Measurements from ENCODE around the gene SLC35E1.
"Not testable (repeated sequence)": the region's sequence is repeated elsewhere in the genome, so short reads cannot be mapped to it uniquely, and the experiment has no call there.

SLC35E1 gene

DNA sequence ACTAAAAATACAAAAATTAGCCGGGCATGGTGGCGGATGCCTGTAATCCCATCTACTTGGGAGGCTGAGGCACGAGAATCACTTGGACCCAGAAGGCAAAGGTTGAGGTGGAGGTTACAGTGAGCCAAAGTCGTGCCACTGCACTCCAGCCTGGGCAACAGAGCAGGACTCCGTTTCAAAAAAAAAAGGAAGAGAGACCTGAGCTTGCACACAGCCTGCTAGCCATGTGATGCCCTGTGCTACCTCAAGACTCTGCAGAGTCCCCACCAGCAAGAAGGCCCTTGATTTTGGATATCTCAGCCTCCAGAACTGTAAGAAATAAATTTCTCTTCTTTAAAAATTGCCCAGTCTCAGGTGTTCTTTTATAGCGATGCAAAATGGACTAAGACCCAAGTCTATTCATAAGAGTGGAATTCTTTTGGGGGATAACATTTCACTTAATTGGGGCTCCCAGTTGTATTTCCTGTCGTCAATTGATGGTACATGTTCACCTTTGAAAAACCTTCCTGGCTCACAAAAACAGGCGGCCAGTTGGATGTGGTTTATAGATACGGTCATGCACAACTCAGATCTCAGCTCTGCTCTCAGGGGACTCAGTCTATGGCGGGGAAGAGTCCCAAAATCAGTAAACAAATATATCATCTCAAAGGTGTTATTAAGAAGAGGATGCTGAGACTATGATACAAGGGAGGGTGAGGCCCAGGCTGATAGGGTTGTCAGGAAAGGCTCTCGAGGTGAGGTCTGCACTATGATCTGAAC is 27.6 kb downstream of the SLC35E1 start:
- no peak for DNase-seq (ENCODE audit: low spot score)

DNA sequence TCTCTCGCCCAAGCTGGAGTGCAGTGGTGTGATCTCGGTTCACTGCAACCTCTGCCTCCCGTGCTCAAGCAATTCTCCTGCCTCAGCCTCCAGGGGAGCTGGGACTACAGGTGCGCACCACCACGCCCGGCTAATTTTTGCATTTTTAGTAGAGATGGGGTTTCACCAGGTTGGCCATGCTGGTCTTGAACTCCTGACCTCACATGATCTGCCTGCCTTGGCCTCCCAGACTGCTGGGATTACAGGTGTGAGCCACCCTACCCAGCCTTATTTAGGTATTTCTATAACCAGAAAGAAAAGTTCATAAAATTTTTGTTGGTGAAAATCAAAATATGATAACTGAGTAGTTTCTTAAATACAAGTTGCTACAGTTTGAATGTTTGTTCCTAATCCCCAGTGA is 28.5 kb downstream of the SLC35E1 start:
- DNase-seq (ENCODE audit: low spot score): not testable (repeated sequence)

- no peak for DNase-seq (ENCODE audit: low spot score)
Observed at GRCh38 chr19:16542910-16543472, 29.2 kb downstream of the SLC35E1 start.

GRCh38 chr19:16542045-16542909 is 29.9 kb downstream of the SLC35E1 start, which contains the start of gene CHERP:
Gene CHERP, minus strand, starts transcription at chr19:16542437. Its CDS starts 59 bp downstream, at chr19:16542378.
- peak; percentile 95 for DNase-seq (ENCODE audit: low spot score)

DNA sequence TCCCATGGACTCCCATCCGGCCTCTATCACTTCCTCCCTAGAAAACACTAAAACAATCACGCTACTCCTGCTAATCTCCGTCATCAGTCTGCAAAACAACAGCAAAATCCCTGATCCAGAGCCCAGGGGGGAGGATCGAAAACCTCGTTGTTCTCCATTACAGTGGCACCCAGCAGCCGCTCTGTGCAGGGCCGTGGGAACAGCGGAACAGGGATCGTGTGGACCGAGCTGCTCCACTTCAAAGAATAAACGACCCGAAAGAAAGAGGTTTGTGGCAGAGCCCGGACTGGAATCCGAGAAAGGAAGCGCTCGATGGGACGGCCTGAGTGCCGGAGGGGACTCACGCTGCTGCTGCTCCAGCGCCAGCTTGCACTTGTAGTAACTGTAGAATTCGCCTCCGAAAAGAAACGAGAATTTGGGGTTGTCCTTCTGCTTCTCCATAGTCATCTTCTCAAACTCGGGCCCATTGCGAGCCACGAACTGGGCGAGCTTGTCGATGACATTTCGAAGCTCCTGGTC is 30.6 kb downstream of the SLC35E1 start:
- DNase-seq (ENCODE audit: low spot score): no peak

DNA sequence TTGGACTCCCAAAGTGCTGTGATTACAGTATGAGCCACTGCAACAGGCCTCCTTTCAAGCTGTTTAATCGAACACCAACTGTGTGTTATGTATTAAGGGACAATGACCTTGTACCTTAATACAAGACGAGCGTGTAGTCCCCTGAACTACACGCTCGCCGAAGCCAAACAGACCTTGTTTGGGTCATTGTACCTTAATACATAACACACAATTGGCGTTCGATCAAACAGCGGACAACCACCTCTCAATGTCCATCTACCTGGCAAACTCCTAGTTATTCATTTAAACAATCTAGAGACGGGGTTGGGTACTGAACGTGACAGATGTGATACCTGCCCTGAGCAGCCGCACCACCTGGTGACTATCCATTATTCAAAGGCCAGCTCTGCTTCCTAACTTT is 31.3 kb downstream of the SLC35E1 start:
- DNase-seq (ENCODE audit: low spot score): no peak

GRCh38 chr19:16537111-16537510 is 35.1 kb downstream of the SLC35E1 start:
- DNase-seq (ENCODE audit: low spot score): no peak

GRCh38 chr19:16536130-16536529 is 36.1 kb downstream of the SLC35E1 start:
- no peak for DNase-seq (ENCODE audit: low spot score)

DNA sequence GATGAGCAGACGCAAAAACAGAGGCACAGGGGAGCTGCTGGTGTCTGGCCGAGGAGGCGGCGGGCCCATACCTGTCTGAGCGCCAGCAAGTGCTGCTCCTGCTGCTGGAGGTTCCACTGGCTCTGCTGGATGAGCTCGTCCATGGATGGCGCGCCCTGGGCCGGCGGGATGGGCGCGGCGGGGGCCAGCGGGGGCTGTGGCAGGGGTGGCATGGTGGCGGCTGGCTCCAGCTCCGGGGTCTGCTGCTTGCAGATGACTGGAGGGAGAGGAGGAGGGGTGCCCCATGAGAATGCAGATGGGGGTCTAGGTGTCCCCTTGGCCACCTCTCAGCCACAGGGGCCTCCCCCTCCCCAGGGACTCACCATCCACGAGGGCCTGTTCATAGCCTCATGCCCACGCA is 36.8 kb downstream of the SLC35E1 start:
- DNase-seq (ENCODE audit: low spot score): no peak

GRCh38 chr19:16532440-16533234 is 39.6 kb downstream of the SLC35E1 start:
- no peak for DNase-seq (ENCODE audit: low spot score)

DNA sequence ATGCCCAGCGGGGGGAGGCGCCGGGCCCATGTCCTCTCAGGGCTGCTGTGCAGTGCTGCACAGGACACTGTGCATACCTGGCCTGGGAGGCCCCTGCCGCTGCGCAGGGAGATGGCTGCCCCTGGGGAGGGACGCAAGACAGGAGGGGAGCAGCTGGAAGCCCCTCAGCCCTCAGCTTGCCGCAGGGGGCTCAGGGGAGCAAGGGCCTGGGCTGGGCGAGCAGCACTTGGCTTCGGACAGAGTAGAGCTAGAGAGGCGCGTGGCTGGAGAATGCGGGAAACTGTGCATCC is 40.9 kb downstream of the SLC35E1 start:
- DNase-seq (ENCODE audit: low spot score): no peak

DNA sequence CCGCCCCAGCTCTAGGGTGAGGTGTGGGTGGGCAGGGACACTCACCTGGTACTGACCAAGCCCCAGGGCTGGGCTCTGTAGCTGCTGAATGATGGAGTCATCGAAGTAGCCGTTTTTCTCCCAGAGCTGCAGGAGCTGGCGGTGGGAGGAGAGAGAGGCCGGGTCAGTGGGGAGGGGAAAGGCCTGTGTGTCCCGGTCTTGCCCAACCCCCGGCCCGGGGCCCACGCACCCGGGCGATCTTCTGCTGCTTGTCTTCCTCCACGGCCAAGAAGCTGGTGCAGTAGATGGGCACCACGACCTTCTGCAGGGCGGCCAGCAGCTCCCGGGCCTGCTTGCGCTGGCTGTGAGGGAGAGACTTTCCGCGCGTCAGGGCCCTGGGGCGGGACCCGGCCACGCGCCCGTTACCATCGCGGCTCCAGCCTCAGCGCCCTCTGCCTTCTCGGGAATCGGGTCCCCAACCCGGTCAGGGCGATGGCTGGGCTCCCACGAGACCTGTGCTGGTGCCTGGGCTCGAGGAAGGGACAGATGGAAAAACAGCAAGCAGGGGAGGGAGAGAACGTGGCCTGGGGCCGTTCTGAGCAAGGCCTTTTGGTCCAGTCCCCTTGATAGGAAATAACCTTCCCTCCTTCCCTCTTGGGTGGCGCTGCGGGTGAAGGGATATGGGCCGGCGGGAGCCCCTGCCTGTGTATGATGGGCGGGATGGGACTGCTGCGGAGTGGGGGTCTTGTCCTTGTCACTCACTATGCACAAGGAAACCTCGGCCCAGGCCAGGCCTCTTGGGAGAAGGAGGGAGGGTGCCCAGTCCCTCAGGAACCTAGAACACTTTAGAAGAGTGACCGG is 41.5 kb downstream of the SLC35E1 start:
- DNase-seq (ENCODE audit: low spot score): no peak

DNA sequence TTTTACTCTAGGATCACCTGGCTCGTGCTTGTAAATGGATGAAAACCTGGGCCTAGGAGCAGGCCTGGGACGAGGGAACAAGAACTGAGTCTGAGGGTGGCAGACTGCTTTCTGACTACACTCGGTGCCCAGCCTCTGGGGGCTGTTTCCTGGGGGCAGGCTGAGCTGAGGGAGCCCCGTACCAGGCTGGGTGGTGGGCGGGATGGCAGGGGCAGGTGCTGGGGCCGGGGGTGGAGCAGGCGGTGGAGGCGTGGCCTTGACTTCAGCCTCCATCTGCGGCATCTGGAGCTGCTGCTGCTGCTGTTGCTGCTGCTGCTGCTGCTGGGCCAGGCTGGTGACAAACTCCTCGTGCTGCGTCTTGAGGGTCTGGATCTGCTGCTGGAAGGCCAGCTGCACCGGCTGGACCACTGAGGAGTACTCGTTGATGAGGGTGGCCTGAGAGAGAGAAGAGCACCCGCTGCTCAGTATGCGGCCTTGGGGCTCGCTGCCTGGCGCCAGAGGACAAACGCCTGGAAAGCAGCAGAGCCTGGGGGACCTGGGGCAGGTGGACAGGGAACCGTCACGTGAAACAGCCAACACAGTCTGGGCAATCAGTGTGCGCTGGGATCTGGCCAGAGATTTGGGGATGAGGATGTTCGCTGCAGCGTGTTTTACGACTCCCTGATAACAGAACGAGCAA is 42.6 kb downstream of the SLC35E1 start:
- DNase-seq (ENCODE audit: low spot score): no peak

DNA sequence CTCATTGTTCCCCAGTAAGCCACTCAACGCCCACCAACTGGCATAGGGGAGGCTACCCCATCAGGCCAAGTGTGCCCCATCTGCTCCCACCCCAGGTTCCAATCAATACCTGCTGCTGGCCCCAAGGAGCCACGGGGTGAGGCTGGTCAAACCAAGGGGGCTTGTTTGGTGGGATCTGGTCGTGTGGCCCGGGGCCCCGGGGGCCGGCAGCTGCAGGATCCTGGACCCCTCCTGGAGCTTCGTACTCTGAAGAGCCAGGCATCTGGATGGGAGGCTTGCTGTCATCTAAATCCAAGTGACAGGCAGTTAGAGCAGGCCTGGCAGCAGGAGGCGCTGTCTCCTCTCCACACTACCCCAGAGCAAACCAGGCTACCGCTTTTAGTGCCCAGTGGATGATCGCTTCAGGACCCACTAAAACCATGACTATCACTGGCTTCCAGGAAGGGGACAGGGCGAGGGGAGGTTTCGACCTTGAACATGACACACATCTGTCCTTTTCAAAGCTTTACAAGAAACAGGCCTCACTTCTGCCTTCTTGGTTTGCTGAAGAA is 44.2 kb downstream of the SLC35E1 start:
- no peak for DNase-seq (ENCODE audit: low spot score)

DNA sequence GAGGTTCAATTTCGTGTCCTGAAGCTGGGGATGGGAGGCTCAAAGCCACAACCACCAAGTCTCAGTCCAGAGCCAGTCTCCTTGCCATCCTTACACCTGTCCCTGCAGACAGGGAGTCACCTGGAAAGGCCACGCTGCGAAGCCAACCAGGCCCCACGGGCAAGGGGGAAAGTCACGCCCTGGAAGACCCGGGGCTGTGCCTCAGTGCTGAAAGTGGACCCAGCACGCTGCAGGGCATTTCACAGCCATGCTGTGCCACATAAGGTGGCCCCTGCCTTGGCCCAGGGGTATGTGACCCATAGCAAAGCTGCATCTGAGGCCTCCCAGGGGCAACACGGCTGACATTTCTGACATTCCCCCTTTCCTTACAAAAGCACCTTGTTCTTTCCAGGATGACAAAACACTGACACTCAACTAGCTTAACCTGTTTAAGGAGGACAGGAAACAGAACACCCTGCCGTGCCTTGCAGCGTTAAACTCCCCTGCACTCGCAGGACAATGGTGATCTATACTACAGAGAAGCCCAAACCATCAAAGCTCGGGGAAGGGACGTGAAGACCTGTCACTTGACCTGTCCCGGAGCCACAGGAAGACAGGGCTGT is 44.8 kb downstream of the SLC35E1 start:
- DNase-seq (ENCODE audit: low spot score): no peak

GRCh38 chr19:16525751-16526481 is 46.3 kb downstream of the SLC35E1 start:
- no peak for DNase-seq (ENCODE audit: low spot score)

- DNase-seq (ENCODE audit: low spot score): no peak
Observed at GRCh38 chr19:16524991-16525734, 47.1 kb downstream of the SLC35E1 start.
